Muscle layer of colon (tissue), 2 donors: ENCODE data around the gene B4GALT1.
A peak's percentile ranks its signal among the peaks of the same experiment; 100 is the strongest.

Experiments
- H3K27ac ChIP-seq: one replicate; pipeline ENCODE4 v1.7.0; 2013; ENCODE audit warnings: low read depth, mild to moderate bottlenecking, low read length, moderate library complexity
- H3K27me3 ChIP-seq, 2 donors: one replicate each; pipeline ENCODE4 v1.7.0; 2013; ENCODE audit warnings: low read length in 2 of 2, mild to moderate bottlenecking in 2 of 2; ENCODE audit not compliant: insufficient read depth in 2 of 2, control insufficient read depth in 1 of 2
- H3K36me3 ChIP-seq: one replicate; pipeline ENCODE4 v1.7.0; 2013; ENCODE audit warnings: mild to moderate bottlenecking, low read length; ENCODE audit not compliant: insufficient read depth
- H3K4me1 ChIP-seq: one replicate; pipeline ENCODE4 v1.7.0; 2013; ENCODE audit warnings: mild to moderate bottlenecking, low read length; ENCODE audit not compliant: insufficient read depth
- H3K4me3 ChIP-seq, 2 donors: one replicate each; pipeline ENCODE4 v1.7.0; 2013; ENCODE audit warnings: low read length in 2 of 2, low read depth in 1 of 2, mild to moderate bottlenecking in 1 of 2, moderate library complexity in 1 of 2
- H3K9ac ChIP-seq: one replicate; pipeline ENCODE4 v1.7.0; 2013; ENCODE audit warnings: low read length
- H3K9me3 ChIP-seq: one replicate; pipeline ENCODE4 v1.7.0; 2013; ENCODE audit warnings: mild to moderate bottlenecking, low read length
- donor health status: abdominal sarcoma.
- donor health status: Adenocarcinoma of cecum.

Gene B4GALT1

DNA sequence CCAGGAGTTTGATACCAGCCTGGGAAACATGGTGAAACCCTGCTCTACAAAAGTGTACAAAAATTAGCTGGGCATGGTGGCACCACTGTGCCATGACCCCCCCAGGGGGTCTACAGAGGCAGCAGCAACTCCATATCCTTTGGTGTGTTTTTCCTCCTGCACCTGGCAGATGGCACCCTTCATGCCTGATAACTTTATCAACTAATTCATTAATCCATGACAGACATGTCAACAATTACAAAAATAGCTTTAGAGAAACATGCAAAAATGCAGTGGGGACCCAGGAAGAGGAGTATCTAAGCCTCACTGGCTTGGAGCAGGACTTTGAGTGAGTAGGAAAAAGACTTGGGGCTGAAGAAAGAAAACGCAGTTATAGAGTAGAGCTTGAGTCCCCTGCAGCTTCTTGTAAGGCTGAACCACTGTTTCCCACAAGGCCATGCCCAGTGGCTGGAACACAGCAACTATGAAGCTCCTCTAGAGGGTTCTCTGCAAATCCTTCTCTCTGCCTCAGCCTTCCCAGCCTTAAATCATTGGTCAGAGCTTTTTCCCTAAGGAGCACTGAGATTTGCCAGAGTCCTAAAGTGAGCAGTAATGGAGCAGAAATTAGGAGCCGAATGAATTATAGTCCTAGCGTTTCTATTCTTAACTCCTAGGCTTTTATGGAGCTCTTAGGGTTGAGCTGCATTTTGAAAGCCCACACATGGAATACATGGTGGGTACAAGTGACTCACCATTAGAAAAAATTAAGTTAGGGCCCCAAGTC lies 25.5 kb upstream of the B4GALT1 start:
- no peak overlapping the region for H3K9ac ChIP-seq
- H3K36me3 ChIP-seq: no peaks in the 10 kb centered on the region
- no peak overlapping the region for H3K27ac ChIP-seq
- peaks cover 28% of the 10 kb centered on the region for H3K4me1 ChIP-seq
- no peaks in the 10 kb centered on the region for H3K9me3 ChIP-seq
- H3K27me3 ChIP-seq: no peaks in the 10 kb centered on the region
- H3K4me3 ChIP-seq: no peak overlapping the region

DNA sequence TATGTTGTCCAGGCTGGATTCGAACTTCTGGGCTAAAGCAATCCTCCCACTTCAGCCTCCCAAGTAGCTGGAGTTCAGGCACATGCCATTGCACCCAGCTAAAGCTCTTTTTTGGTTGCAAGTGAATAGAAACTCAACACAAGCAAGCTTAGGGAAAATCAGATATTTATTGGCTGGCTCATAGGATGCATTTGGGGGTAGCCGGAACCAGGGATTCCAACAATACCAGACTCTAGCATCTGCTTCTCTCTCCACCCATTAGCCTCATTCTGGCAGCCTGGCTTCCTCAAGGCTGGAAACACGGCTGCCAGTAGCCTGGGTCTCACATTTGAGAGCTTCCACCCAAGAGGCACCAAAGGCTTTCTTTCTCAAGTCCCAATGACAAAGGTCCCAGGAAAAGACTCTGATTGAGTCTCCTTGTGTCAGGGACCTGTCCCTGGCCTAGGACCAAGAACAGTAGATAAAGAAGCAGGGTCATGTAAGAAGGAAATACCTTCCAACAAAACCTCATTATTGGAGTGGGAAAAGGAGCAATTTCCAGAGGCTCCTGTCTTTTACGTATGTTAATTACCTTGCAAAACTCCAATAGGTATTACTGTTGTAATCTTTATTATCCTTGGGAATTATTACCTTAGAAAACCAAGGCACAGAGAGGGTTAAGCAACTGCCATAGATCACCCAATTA lies 23.0 kb upstream of the B4GALT1 start:
- Histone ChIP-seq H3K36me3 (no peaks in the 10 kb centered on the region), H3K4me1 (peaks cover 44% of the 10 kb centered on the region), H3K9ac (no peak overlapping the region), H3K27me3 (no peaks in the 10 kb centered on the region), H3K9me3 (no peaks in the 10 kb centered on the region), H3K4me3 (no peak overlapping the region), H3K27ac (no peak overlapping the region)

DNA sequence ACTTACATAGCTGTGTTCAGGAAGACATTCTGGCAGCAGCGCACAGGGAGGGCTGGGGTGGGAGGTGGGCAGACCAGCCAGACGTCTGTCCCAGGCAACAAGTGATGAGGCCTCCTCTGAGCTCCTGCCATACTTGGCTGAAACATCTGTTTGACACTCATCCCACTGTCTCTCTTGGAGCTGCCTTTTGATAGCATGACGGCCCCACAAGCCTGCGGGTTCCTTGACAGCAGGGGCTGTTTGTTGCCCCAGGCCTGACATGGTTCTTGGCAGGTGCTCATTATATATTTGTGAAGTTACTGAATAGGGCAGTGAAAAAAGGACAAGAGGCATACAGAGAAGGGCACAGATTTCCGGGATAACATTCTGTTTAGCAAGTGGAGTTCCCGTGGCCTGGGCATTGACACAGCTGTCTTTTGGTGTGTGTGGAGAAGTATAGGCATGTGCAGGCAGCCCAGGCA lies 22.2 kb upstream of the B4GALT1 start:
- H3K4me1 ChIP-seq: peaks cover 49% of the 10 kb centered on the region
- H3K27ac ChIP-seq: no peak overlapping the region

DNA sequence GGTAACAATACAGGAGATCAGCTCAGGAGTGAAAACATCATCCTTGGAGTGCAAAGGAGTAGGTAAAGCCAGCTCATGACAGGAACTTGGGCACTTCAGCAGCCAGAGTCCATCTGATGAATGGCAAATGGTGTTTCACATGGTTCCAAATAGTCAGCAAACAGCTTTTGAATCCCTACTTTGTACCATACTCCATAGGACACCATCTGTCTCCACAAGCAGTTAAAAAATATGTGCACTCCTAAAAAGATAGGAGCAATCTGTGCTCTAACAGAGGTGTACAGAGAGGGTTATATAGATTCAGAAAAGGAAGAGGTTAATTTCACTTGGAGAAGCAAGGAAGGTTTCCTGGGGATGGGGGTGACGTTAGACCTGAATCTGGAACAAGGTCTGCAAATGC lies 21.6 kb upstream of the B4GALT1 start:
- Histone ChIP-seq H3K27ac (no peak overlapping the region), H3K4me1 (peaks cover 49% of the 10 kb centered on the region), H3K27me3 (no peaks in the 10 kb centered on the region)

More for the DNA sequence above, 22.2 kb upstream of the B4GALT1 start:
- Histone ChIP-seq H3K27me3 (no peaks in the 10 kb centered on the region), H3K9me3 (no peaks in the 10 kb centered on the region), H3K4me3 (no peak overlapping the region), H3K9ac (no peak overlapping the region), H3K36me3 (no peaks in the 10 kb centered on the region)

DNA sequence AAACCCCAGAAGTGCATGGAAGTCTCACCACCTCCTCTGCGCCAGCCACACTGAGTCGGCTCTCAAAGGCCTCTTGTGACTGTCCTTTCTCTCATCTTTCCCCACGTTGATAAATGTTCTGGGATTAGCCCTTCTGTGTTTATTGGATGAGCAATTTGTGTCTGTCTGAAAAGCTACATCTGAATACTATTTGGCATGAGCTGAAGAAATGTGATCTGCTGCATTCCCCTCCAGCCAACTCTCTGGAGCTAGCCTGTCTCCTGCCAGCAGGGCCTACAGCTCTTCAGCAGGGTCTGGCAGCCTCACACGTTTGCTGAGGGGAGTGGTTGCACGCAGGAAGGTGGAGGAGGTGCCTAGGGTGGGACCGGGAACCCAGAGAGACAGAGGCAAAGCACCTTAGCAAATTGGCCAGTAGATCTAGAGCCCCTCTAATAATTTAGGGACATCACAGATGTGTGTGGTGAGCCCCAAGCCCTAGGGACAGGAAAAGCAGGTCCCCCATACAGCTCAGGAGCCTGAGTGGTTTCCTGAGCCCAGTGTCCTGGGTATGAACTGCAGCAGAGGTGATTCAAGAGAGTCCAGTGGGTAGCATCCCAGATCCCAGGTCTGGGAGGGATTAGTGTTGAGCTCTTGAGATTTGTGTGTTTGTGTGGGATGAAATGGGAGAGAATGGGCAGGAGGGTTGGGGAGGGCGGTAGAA lies 20.5 kb upstream of the B4GALT1 start:
- Histone ChIP-seq H3K4me1 (peaks cover 44% of the 10 kb centered on the region), H3K36me3 (no peaks in the 10 kb centered on the region), H3K4me3 (no peak overlapping the region), H3K27me3 (no peaks in the 10 kb centered on the region), H3K27ac (peak overlapping the region; percentile 16), H3K9me3 (no peaks in the 10 kb centered on the region), H3K9ac (no peak overlapping the region)

More for the DNA sequence above, 21.6 kb upstream of the B4GALT1 start:
- Histone ChIP-seq H3K9ac (no peak overlapping the region), H3K36me3 (no peaks in the 10 kb centered on the region), H3K9me3 (no peaks in the 10 kb centered on the region), H3K4me3 (no peak overlapping the region)

DNA sequence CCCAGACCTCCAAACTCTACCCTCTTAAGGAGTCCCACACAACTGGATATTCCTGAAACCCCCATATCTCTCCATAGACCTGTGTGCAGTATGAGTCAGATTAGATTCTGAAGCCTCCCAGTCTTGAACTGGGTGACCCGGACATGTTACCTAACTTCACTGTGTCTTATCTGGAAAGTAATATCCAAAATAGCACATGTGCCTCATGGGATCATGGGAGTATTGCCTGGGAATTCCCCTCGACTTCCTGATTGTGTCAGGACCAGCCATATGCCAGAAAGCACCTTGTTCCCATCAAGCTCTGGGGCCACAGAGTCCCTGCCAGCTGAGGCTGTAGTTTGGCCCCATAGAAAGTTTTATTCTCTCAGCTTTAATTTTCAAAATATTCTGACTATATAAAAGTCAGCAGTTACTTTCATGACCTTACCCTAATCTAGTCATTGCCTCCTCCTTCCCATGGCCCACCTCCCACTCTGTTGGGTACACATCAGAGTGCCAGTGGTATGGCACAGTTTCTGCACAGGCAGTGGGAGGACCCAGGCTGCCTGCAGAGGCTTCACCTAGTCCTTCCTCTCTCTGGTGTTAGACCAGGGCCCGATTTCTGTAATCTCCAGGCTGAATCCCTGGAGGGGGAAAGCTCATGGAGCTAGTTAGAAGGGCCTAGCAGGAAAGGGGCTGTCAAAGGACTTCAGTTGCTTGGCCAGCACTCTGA lies 19.5 kb upstream of the B4GALT1 start:
- H3K4me1 ChIP-seq: peaks cover 39% of the 10 kb centered on the region
- no peaks in the 10 kb centered on the region for H3K27me3 ChIP-seq
- no peak overlapping the region for H3K4me3 ChIP-seq
- H3K9ac ChIP-seq: no peak overlapping the region
- H3K27ac ChIP-seq: peak overlapping the region; percentile 16
- H3K9me3 ChIP-seq: no peaks in the 10 kb centered on the region
- H3K36me3 ChIP-seq: no peaks in the 10 kb centered on the region

DNA sequence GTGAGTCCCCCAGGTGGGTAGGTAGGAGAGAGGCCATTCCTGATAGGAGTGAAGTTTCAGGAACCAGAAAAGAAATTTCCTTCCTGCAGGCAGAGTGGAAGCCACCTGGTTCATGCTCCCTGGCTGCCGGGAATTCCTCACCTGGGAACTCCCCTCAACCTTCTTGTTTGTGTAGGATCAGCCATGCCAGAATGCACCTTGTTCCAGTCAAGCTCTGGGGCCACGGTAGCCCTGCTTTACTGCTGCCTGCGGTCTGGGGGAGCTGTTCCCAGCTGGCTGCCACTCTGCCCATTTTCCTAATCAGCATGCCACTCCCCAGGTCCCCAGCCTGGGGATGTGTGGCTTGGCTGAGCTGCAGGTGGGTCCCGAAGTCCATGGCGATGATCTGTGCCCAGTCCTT lies 18.7 kb upstream of the B4GALT1 start:
- no peak overlapping the region for H3K4me3 ChIP-seq
- H3K9me3 ChIP-seq: no peaks in the 10 kb centered on the region
- peaks cover 39% of the 10 kb centered on the region for H3K4me1 ChIP-seq
- H3K27ac ChIP-seq: no peak overlapping the region
- no peaks in the 10 kb centered on the region for H3K36me3 ChIP-seq
- no peaks in the 10 kb centered on the region for H3K27me3 ChIP-seq
- H3K9ac ChIP-seq: no peak overlapping the region

DNA sequence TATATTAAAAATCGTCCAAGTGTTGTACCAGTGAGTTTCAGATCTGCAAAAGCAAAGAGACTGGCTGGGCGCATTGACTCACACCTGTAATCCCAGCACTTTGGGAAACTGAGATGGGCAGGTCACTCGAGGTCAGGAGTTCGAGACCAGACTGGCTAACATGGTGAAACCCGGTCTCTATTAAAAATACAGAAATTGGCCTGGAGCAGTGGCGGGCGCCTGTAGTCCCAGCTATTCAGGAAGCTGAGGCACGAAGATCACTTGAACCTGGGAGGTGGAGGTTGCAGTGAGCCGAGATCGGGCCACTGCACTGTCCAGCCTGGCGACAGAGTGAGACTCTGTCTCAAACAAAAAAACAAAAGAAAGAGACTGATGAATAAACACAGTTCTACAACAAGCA lies 18.3 kb upstream of the B4GALT1 start:
- Histone ChIP-seq H3K27ac (no peak overlapping the region), H3K9me3 (no peaks in the 10 kb centered on the region), H3K36me3 (no peaks in the 10 kb centered on the region), H3K27me3 (no peaks in the 10 kb centered on the region), H3K9ac (no peak overlapping the region), H3K4me1 (peaks cover 39% of the 10 kb centered on the region), H3K4me3 (no peak overlapping the region)

DNA sequence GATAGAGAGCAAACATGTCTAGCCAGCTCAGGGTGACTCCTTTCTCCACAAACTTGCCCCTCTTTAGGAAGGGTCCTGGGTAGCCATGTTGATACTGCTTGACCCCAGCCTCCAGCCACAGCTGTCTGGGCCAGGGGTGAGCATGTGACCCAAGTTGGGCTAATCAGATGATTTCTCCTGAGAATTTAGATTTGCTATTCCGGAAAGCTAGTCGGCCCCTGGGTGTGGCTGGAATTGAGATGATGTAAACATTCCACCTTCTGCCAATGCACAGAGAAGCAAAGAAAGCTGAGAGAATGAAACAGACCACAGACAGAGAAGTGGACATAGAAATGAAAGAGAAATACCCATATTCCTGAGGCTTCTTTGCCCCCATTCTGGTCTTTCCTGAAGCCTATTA lies 17.8 kb upstream of the B4GALT1 start:
- H3K9me3 ChIP-seq: no peaks in the 10 kb centered on the region
- H3K4me1 ChIP-seq: peaks cover 39% of the 10 kb centered on the region
- H3K36me3 ChIP-seq: no peaks in the 10 kb centered on the region
- no peaks in the 10 kb centered on the region for H3K27me3 ChIP-seq
- no peak overlapping the region for H3K27ac ChIP-seq
- peak overlapping the region in 1 of 2 donors; percentile 18 for H3K4me3 ChIP-seq
- no peak overlapping the region for H3K9ac ChIP-seq

DNA sequence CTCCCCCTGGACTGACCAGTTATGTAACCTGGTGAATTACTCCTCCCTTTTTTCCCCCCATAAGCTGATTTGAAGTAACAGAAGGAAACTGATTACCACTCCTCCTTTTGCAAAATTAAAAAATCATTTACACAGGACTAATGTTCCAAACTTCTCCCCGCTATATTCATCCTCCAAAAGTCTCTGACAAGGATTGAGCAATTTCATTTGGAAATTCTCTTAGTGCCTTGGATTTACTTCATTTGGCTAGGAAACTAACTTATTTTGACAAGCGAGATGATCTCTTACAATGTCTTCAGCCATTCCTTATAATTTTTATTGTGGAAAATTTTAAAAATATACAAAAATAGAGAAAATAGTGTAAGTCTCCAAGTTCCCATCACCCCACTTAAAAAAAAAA lies 15.4 kb upstream of the B4GALT1 start:
- no peaks in the 10 kb centered on the region for H3K36me3 ChIP-seq
- no peaks in the 10 kb centered on the region for H3K27me3 ChIP-seq
- H3K9ac ChIP-seq: no peak overlapping the region
- H3K4me3 ChIP-seq: no peak overlapping the region
- no peaks in the 10 kb centered on the region for H3K9me3 ChIP-seq
- peaks cover 28% of the 10 kb centered on the region for H3K4me1 ChIP-seq
- no peak overlapping the region for H3K27ac ChIP-seq
